Stimulated activated CD8-positive, alpha-beta memory T cell treated with anti-CD3 and anti-CD28 coated beads, Interleukin-12 subunit alpha, Interleukin-12 subunit beta, amount 100 ng/mL, for 1 hour (primary cell): ENCODE data around the gene KCNQ1.

Experiments
- DNase-seq: peaks from one replicate; pipeline ENCODE4 v3.0.0-alpha.2; 2020; ENCODE audit warnings: low read depth

Gene KCNQ1

GRCh38 chr11:2410616-2411015, 34.2 kb upstream of the KCNQ1 start:
- no peak for DNase-seq

GRCh38 chr11:2411446-2412305, 33.1 kb upstream of the KCNQ1 start:
- no peak for DNase-seq

GRCh38 chr11:2412323-2412722, 32.5 kb upstream of the KCNQ1 start:
- DNase-seq, result no peak

- DNase-seq, result no peak
Measured at GRCh38 chr11:2413742-2414579, 30.8 kb upstream of the KCNQ1 start.

GRCh38 chr11:2414616-2415015, 30.2 kb upstream of the KCNQ1 start:
- DNase-seq, result no peak

GRCh38 chr11:2415171-2415570, 29.6 kb upstream of the KCNQ1 start:
- no peak for DNase-seq

- no peak for DNase-seq
Measured at GRCh38 chr11:2415601-2416380, 29.0 kb upstream of the KCNQ1 start.

GRCh38 chr11:2416765-2417164, 28.0 kb upstream of the KCNQ1 start:
- no peak for DNase-seq

- no peak for DNase-seq
Measured at GRCh38 chr11:2417856-2418692, 26.7 kb upstream of the KCNQ1 start.

- DNase-seq, result no peak
Measured at GRCh38 chr11:2418693-2419360, 26.0 kb upstream of the KCNQ1 start.

GRCh38 chr11:2419638-2420501, 24.9 kb upstream of the KCNQ1 start:
- DNase-seq, result peak; percentile 36

GRCh38 chr11:2420502-2421225, 24.1 kb upstream of the KCNQ1 start:
- peak; percentile 62 for DNase-seq

- DNase-seq, result no peak
Measured at GRCh38 chr11:2421226-2421994, 23.4 kb upstream of the KCNQ1 start.

- DNase-seq, result no peak
Measured at GRCh38 chr11:2421996-2422395, 22.8 kb upstream of the KCNQ1 start.

- DNase-seq, result no peak
Measured at GRCh38 chr11:2422461-2423156, 22.2 kb upstream of the KCNQ1 start.

GRCh38 chr11:2423157-2424025, 21.4 kb upstream of the KCNQ1 start:
- no peak for DNase-seq
